KG1 (cell line): Measurements from ENCODE around the gene SPOCD1.

Experiments
- DNase-seq: peaks from one replicate; lab custom pipeline; 2025; lab: John Stamatoyannopoulos, UW

Gene SPOCD1

DNA sequence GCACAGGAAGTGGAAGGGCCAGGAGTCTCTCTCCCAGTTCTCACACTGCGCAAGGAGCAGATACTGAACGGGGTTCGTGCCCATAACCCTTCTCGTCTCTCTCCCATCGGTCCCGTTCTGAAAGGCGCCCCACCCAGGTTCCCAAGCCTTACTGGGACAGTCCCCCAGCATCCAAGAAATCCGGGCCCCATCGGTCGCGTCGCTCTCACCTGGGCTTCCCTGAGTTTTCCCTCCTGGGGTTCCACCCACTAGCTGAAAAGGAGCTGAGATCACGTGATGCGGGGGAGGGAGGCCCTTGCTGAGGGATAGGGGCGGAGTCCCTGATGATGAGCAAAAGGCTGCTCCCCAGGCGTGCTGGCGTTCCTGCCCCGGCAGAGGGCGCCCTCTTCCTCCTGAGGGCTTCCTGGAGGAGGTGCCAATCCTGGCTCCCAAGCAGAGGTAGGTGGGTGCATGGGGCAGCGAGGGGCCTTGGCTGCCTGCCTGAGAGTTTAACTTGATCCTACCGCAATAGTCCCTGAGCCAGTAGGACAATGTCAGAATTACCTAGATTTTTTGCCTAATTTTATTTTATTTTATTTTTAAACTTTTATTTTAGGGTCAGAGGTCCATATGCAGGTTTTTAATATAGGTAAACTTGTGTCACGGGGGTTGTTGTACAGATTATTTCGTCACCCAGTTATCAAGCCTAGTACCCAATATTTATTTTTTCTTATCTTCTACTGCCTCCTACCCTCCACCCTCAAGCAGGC lies at the start of gene SPOCD1:
TSS of gene SPOCD1 (minus strand) at position 271 of the 749 bp plus-strand sequence. CDS start 689 bp downstream, outside the sequence.
- DNase-seq, result no peak

DNA sequence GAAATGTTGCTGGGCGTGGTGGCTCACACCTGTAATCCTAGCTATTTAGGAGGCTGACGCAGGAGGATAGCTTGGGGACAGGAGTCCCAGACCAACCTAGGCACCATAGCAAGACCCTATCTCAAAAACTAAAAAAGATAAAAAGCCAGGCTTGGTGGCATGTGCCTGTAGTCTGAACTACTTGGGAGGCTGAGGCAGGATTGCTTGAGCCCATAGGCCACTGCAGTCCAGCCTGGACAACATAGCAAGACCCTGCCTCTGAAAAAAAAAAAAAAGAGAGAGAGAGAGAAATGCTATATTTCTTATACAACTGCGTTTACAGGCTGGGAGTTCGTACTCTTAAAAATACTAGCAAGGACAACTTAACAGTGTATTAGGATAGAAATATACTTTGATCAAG lies 46.2 kb upstream of the SPOCD1 start:
- no peak for DNase-seq

DNA sequence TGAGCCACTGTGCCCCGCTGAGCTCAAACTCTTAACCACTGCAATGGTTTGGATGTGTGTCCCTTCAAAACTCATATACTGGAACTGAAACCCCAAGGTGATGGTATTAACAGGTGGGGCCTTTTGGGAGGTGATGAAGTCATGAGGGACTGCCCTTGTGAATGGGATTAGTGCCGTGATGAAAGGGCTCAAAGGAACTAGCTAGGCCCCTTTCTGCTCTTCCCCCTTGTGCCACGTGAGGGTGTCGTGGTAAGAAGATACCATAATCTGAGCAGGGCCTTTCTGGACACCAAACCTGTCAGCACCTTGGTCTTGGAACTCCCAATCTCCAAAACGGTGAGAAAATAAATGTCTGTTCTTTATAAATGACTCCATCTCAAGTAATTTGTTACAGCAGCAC lies 45.5 kb upstream of the SPOCD1 start:
- DNase-seq, result no peak

DNA sequence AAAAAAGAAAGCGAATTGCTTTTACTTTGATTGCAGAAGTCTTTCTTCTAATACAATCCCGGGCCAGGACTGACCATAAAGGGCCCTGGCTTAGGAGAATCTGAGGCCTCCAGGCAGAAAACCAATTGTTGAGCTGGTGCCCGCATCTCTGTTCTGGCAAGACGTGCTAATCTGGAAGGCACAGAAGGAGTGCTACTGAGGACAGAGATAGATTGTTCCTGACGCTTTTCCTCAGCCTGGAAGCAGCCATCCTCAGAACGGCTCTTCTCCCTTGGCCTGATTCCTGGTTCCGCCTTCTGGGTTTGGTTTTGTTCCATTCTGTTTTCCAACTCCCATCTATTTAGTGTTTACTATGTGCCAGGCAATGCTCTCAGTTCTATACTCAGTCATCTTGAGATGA lies 44.8 kb upstream of the SPOCD1 start:
- DNase-seq, result no peak

DNA sequence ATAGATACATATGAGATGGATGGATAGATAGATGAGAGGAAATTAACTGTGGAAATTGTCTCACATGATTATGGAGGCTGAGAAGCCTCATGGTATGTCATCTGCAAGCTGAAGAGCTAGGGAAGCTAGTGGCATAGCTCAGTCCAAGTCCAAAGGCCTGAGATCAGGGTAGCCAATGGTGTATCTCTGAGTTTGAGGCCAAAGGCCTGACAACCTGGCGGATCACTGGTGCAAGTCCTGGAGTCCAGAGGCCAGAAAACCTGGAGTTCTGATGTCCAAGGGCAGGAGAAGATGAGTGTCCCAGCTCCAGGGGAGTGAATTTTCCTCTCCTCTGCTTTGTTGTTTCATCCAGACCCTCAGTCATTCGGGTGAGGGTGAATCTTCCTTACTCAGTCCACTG lies 43.9 kb upstream of the SPOCD1 start:
- no peak for DNase-seq

DNA sequence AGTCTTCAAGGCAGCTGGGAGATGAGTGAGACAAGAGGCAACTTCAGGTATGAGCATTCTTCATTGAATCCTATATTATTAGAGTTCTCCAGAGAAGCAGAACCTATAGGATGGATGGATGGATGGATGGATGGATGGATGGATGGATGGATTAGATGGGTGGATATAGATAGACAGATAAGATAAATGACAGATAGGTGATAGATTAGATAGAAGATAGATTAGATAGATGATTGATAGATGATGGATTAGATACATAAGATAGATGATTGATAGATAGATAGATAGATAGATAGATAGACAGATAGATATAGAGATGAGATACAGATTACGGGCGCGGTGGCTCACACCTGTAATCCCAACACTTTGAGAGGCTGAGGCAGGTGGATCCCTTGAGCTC lies 43.2 kb upstream of the SPOCD1 start:
- DNase-seq, result no peak

DNA sequence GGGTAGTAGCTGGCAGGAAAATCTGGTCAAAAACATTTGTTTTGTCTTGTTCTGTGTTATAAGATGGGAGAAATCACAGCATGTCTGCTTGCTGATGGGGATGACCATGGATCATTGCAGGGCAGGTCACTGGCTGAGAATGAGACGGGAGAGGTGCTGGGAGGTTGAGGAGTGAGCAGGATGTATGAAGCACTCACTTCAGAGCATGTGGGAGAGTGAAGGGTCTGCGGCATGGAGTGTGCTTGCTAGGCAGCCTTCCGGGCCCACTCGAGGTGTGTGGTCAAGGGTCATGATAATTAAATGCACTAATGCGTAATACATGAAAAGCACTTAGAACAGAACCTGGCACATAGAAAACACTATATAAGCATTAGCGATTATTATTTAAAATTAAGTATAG lies 42.0 kb upstream of the SPOCD1 start:
- DNase-seq, result no peak

DNA sequence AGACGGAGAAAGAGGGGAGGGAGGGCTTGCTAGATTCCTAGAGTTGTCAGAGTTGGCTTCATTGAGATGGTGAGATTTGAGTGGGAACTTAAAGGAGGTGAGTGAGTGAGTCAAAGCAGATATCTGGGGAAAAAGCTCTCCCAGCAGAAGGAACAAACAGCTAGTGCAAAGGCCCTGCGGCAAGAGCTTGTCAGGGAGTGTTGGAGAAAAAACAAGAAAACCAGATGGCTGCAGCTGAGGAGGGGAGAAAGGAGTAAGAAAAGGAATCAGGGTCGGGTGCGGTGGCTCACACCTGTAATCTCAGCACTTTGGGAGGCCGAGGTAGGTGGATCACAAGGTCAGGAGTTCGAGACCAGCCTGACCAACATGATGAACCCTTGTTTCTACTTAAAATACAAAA lies 40.3 kb upstream of the SPOCD1 start:
- no peak for DNase-seq

DNA sequence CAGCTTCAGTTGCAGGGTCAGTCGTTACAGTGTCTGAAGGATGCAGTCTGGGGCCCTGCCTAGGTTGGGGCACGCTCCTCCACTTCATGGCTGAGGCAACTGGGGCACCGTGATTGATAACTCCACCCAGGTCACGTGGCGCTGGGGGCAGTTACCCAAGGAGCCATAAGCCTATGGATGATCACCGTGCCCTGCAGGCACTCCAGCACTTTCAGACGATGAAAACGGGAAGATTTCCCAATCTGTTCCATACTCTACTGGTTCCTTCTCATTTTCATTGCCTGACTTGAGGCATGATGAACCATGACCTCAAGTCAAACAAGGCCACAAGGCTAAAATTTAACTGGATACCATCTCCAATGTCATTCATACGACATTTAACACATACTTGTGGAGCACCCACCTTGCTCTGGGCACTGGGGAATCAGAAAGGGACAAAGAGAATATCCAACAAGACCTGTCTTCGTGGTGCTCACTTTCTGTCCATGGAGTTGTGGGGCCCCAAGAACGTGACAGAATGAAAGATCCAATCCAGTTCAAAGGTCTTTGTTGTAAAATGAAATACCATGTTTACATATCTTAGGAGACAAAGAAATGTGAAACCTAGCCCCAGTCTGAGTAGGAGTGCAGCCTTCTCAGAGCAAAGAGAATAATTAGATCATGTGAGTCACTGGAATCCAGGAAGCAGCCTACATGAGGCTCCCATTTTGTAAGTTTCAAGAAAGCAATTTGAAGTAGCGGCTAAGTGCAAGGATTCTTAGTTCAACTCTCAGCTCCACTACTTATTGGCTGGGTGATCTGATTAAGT lies 39.4 kb upstream of the SPOCD1 start:
- no peak for DNase-seq

DNA sequence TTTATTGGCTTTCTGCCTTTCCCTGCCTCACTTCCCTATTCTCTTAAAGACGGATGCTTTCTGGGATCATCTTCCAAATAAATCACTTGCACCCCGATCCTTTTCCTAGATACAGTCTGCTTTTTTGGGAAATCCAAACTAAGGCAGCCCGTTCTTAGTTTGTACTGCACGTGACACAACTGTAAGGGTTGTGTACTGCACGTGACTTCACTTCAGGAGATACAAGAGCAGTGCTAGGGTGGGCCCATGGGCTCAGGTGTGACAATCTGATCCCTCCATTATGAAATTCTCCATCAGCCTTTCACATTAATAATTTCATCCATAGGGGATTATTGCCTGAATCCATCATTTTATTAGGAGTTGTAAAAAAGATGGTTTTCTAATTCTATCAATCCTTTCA lies 33.8 kb upstream of the SPOCD1 start:
- no peak for DNase-seq

DNA sequence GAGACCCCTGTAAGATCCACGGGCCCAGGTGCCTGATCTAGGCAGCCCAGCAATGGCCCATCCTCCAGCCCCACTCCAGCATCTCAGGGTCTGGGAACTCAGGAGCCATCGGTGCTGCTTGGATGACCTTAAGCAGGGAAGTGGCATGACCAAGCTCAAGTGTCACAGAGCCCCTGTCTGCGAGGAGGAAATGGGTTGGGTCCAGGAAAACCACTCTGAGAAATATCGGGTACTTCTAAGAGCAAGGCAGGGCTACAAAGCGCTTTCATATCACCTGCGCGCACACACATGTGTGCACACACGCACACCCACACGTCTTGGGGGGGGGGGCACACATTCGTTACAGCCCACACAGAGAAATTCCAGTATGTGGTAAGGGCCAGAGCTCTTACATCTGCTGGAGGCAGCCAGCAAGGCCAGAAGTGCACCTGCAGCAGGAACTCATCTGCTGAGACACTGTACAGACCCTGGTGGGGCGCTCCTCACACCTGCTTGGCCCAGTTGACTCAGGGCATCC lies 32.6 kb upstream of the SPOCD1 start:
- no peak for DNase-seq

DNA sequence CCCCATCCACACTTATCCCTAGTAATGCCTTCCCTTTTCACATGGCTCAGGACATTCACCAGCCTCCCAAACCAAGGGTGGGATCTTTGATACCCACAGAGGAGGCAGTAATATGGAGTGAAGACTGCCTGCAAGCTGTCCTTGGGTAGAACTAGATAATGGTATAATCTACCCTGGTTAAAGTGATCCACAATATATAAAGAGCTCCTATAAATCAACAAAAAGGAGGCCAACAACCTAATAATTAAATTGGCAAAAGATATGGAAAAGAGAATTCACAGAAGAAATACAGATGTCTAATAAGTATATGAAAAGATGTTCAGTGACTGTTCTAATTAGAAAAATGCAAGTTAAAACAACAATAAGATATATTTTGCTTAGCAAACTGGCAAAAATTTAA lies 30.7 kb upstream of the SPOCD1 start:
- DNase-seq, result no peak

DNA sequence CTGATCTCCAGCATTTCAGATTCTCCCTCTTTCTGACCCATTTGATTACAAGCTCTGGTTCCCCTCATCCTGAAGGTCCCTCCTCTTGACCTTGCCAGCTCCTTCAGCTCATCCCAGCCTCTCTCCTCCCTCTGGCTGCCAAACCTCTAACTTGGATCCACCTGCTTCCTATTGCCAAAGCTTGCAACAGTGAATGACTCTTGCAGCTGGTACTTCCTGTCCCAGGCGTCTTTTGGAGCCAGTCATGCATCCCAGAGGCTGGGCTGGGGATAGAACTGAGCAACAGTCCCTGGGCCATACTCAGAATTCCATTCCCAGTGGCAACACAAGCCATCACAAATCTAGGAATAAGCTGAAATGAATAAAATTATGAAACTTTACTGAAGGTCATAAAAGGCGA lies 27.7 kb upstream of the SPOCD1 start:
- DNase-seq, result no peak

DNA sequence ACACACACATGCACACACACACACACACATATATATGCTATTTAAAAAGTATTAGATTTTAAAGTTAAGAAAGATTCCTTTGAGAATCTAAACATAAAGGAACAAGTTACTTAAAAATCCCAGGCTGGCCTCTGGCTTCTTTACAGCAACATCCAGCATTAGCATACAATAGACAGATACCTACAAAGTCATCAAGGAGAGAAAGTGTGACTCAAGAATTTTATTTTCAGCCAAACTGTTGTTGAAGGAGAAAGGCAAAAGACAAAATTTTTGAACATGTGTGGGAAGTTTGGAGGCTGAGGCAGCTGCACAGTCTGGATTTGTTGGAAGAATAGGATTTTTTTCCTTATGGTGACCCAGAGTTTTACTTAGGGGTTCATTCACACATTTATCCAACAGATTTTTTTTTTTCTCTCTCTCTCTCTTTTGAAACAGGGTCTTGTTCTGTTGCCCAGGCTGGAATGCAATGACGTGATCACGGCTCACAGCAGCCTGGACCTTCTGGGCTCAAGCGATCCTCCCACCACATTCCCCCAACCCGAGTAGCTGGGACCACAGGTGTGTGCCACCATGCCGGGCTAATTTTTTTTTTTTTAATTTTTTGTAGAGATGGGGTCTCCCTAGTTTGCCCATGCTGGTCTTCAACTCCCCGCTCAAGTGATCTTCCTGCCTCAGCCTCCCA lies 24.0 kb upstream of the SPOCD1 start:
- DNase-seq, result no peak

DNA sequence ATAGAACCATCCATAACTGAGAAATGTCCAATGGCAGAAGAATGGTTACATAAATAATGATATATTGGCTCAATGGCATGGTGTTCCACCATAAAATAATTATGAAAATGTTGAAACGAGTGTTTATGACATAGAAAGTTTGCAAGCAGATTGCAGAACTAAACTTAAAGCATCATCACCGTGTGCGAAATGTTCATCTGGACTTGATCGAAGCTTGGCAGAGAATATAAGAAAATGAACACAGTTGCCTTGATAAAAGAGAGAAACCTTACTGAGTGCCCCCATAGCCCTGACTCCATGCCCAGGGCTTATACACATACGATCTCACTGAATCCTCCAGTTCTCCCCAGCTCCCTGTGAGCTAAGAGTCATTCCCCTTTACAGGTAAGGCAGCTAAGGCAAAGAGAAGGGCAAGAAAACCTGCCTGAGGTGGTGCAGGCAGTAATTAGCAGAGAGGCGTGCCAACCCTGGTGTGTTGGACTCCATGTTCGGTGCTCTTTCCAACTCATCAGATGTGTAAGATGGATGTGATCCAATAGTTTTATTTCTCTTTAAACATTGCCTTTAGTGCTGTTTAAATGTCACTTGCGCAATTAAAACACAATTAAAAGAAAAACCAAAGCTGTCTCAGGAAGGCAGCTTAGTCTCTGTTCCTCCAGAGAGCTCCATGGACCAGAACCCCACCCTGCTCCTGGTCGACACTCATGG lies 21.8 kb upstream of the SPOCD1 start:
- no peak for DNase-seq

DNA sequence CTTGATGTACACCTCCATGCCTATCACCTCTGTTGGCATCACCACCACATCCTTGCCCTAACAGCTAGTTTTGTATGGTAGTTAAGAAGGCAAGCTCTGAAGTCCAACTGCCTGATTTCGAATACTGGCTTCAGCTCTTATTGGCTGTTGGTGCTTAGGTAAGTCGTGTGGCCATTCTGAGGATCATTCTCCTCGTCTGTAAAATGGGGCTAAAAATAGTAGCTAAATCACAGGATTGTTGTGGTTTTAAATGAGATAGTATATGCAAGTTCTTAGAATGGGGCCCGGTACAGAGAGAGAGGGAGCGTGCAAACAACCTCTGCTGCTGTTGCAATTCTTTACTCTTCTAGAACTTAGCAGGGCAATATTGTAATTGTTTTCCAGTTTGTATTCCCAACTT lies 20.8 kb upstream of the SPOCD1 start:
- no peak for DNase-seq

DNA sequence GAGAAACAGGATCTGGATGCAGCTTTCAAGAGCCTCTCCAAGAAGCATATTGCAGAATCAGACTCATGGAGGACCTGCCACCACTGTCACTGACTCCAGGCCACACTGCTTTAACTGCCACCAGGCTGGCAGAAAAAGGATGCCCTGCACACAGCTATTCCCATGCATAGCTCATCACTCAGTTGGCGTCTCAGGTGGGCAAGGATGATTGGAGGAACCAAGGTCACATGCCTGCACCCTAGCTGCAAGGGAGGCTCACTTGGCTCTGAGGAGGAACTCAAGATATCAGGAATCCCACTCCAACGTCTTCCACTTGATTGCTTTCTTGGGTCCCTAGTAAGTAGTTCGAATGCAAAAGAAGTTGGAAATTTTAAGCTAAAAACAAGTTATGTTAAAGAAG lies 19.6 kb upstream of the SPOCD1 start:
- DNase-seq, result no peak

DNA sequence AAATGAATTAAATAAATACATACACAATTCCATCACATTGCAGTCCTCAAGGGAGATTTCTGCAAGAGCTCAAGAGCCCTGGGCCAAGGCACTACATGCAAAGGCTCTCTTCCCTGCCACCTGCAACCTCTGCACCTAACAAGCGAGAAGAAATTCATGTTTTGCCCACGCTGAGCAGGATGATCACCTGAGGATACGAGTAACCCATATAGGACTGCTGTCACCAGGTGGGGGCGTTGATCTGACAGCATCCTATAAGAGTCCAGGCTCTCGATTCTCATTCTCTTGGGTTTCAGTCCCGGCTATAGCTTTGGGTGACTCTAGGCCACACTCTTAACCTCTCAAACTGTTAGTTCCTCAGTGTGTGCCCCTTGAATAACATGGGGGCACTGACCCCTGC lies 18.7 kb upstream of the SPOCD1 start:
- DNase-seq, result no peak

DNA sequence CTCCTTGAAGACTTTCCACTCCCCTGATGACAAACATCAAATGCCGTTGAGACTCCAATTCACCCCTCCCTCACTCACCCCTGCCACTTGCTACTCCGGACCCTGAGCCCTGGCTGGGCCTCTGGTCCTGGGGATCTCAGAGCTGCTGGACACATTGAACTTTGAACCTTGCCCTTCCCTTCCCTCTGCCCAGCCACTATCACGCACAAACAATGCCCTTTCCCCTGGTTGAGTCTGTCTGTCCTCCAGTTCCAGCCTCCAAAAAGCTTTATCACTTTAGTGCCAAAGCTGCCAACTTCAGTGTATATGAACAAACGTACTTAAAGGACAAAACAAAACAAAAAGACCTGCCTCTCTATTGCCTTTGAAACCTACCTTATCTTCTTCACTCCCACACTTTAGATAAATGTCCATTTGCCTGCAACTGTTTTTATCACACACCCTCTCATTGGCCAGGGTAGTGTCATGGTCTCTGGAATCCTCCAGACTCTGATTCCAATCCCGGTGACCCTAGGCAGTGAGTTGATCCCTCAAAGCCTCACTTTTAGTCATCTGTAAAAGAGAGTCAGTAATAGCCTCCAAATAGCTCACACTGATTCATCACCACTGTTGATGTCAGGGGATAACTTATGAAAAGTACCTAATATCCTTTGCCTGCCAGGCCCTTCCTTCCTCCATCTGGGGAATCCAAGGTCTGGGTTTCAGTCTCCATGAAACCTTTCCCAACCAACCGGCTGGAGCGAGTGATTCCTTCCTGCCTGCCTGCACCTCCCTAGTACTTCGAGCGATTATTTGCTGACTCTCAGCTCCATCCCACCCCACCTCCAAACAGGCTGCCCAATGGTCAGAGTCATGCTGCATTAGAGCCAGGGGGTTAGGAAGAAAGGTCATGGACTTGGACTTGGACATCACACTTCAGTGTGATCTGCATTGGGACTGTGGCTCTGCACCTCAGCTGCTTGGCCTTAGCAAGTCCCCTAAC lies 15.9 kb upstream of the SPOCD1 start:
- DNase-seq, result no peak

DNA sequence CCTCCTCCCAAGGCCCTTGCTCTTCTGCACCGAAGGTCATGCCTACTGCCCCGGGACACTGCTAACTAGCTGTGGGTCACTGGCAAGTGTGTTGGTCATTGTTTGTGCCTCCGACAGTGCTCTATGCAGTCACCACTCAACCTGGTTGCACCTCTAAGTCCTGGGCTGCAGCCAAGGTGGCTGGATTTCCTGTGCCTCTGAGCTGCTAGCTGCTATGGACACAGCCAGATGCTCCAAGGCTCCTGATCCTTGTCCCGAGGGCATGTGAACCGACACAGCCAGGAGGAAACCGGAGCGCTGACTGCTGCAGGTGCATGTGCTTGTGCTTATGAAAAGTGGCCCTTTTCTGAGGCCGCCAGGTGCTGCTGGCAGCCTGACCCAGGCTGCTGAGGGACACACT lies 14.7 kb upstream of the SPOCD1 start:
- DNase-seq, result no peak

DNA sequence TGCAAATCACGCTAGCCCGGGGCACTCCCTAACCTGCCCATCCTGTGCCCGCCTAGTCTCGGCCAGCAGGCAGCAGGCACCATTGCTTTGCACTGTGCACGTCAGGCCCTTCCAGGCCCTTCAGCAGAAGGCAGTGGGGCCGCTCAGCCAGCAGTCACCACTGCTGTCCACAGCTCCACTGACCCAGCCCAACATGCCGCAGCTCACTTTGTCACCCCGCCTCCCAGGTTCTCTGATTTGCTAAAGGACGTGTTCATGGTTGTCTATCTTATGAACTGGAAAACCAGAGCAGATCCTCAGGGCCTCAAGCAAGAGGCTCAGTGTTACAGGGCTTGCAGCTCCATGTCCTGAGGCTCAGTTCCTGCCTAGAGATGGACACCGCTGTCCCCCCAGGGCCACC lies 14.2 kb upstream of the SPOCD1 start:
- DNase-seq, result no peak
